Activated naive CD4-positive, alpha-beta T cell treated with anti-CD3 and anti-CD28 coated beads for 36 hours (primary cell): Measurements from ENCODE around the gene VPS13D. TPM values are rescaled to one million over a fixed set of nuclear protein-coding genes. Genes with fewer than 3 reads are reported as not detected.
"Not testable (repeated sequence)": the region's sequence is repeated elsewhere in the genome, so short reads cannot be mapped to it uniquely, and the experiment has no call there.

ENCODE experiments used
- CTCF ChIA-PET: fragments of 350-600 bp; sonication (Branson Sonifier 250); formaldehyde crosslinking; loops from one replicate; lab custom pipeline; 2021; ENCODE audit warnings: antibody characterized with exemption; lab: Charles Lee
- DNase-seq: peaks from one replicate; pipeline ENCODE4 v3.0.0-alpha.2; 2020
- H3K27ac Mint-ChIP-seq: one replicate; pipeline ENCODE4 v1.8.0; 2021; ENCODE audit warnings: mild to moderate bottlenecking, mixed read lengths
- H3K27me3 Mint-ChIP-seq: one replicate; pipeline ENCODE4 v1.8.0; 2021; ENCODE audit warnings: low read depth, mixed read lengths
- H3K36me3 Mint-ChIP-seq: one replicate; pipeline ENCODE4 v1.8.0; 2021; ENCODE audit warnings: low read depth, mixed read lengths
- H3K4me1 Mint-ChIP-seq: one replicate; pipeline ENCODE4 v1.8.0; 2021; ENCODE audit warnings: low read depth, mixed read lengths
- H3K4me3 Mint-ChIP-seq: one replicate; pipeline ENCODE4 v1.8.0; 2021; ENCODE audit warnings: mild to moderate bottlenecking, moderate library complexity, mixed read lengths
- H3K9me3 Mint-ChIP-seq: one replicate; pipeline ENCODE4 v1.8.0; 2021; ENCODE audit warnings: mixed read lengths
- intact Hi-C: fragments of 100-400 bp; cut with micrococcal nuclease; formaldehyde crosslinking; loops from one replicate; pipeline ENCODE4 v1.15.1; 2023
- total RNA-seq, 2 experiments: library from RNA; stranded (reverse); gene quantifications; one replicate each; pipeline ENCODE4 v1.2.3, GENCODE V29; 2021

Gene VPS13D
- total RNA-seq, 2 experiments from 2014 or later = 20.0 to 23.3 TPM

GRCh38 chr1:12452262-12452661, 222.4 kb downstream of the VPS13D start:
- Mint-ChIP-seq H3K27ac (no peak overlapping the region), H3K27me3 (no peaks in the 10 kb centered on the region), H3K36me3 (peaks cover 14% of the 10 kb centered on the region), H3K4me3 (no peak overlapping the region), H3K9me3 (no peaks in the 10 kb centered on the region), H3K4me1 (peaks cover 89% of the 10 kb centered on the region)
- CTCF ChIA-PET = interaction anchor here (0.8 kb wide), 1 partner anchor 22 kb away, joined by 3 read pairs; no protein-coding TSS in a partner anchor
- intact Hi-C loops = no loop called here
- DNase-seq = no peak

GRCh38 chr1:12453400-12454343, 223.8 kb downstream of the VPS13D start:
- peak; percentile 48 for DNase-seq
- intact Hi-C loops = no loop called here
- H3K4me1 Mint-ChIP-seq = peaks cover 92% of the 10 kb centered on the region
- H3K4me3 Mint-ChIP-seq = peak overlapping the region; percentile 11
- H3K36me3 Mint-ChIP-seq = peaks cover 15% of the 10 kb centered on the region
- CTCF ChIA-PET = interaction anchor here (0.6 kb wide), 2 partner anchors 12 to 21 kb away, joined by 3 read pairs; no protein-coding TSS in a partner anchor
- no peaks in the 10 kb centered on the region for H3K9me3 Mint-ChIP-seq
- peak overlapping the region; percentile 56 for H3K27ac Mint-ChIP-seq
- H3K27me3 Mint-ChIP-seq = no peaks in the 10 kb centered on the region

GRCh38 chr1:12454406-12455391, 224.9 kb downstream of the VPS13D start:
- Mint-ChIP-seq H3K4me3 (no peak overlapping the region), H3K36me3 (peaks cover 17% of the 10 kb centered on the region), H3K9me3 (no peaks in the 10 kb centered on the region), H3K4me1 (peaks cover 84% of the 10 kb centered on the region), H3K27ac (peak overlapping the region; percentile 24), H3K27me3 (no peaks in the 10 kb centered on the region)
- DNase-seq = no peak
- intact Hi-C loops = no loop called here
- CTCF ChIA-PET = interaction anchor here (0.6 kb wide), 1 partner anchor 20 kb away, joined by 3 read pairs; no protein-coding TSS in a partner anchor

GRCh38 chr1:12456081-12456480, 226.3 kb downstream of the VPS13D start:
- H3K27me3 Mint-ChIP-seq, intact Hi-C loops, H3K27ac Mint-ChIP-seq, DNase-seq, H3K4me3 Mint-ChIP-seq, H3K9me3 Mint-ChIP-seq, CTCF ChIA-PET: not testable (repeated sequence)
- Mint-ChIP-seq H3K36me3 (peaks cover 20% of the 10 kb centered on the region), H3K4me1 (peaks cover 73% of the 10 kb centered on the region)

DNA sequence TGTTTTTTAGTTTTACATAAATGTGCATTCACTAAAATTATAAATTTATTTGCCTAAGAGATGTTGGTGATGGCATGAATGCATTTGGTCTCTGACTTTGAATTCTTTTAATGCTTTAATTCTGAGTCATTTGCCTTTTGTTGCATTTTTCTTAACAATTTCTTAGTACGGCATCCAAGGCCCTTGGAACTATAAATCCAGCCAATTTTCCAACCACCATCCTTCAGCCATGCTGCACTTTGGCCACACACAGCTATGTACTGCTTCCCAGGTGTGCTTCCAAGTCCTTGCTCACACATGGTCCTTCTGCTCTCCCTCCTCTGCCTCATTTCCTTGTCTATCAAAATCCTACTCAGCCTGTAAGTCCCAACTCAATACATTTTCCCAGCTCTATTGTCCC, 227.1 kb downstream of the VPS13D start:
- Mint-ChIP-seq H3K27me3 (no peaks in the 10 kb centered on the region), H3K27ac (no peak overlapping the region)
- CTCF ChIA-PET = no interaction called here

DNA sequence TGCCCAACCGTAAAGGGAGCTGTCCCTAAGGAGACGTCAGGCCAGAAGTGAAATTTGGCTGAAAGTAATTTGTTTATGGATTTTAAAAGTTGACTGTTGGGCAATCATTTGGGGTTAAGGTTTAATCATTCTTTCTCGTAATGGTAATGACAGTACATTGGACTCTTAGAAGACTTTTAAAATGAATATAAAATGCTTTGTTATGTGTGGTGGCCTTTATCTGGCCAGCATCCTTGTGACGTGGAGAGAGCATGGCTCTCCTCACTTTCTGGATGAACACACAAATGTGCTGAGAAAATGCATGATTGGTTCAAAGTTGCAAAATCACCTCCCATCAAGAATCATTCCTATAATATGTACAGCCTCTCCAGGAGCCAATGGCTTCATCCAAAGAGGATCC, 227.9 kb downstream of the VPS13D start:
- Mint-ChIP-seq H3K27ac (no peak overlapping the region), H3K27me3 (no peaks in the 10 kb centered on the region), H3K4me3 (no peak overlapping the region), H3K9me3 (no peaks in the 10 kb centered on the region), H3K4me1 (peaks cover 66% of the 10 kb centered on the region), H3K36me3 (peaks cover 22% of the 10 kb centered on the region)
- DNase-seq = no peak
- CTCF ChIA-PET = no interaction called here
- intact Hi-C loops = loop anchor here (1.0 kb wide), 1 partner anchor 10 kb away; no protein-coding TSS in a partner anchor

More for the DNA sequence above, 227.1 kb downstream of the VPS13D start:
- DNase-seq = no peak
- Mint-ChIP-seq H3K36me3 (peaks cover 22% of the 10 kb centered on the region), H3K9me3 (no peaks in the 10 kb centered on the region), H3K4me1 (peaks cover 71% of the 10 kb centered on the region), H3K4me3 (no peak overlapping the region)
- intact Hi-C loops = no loop called here

DNA sequence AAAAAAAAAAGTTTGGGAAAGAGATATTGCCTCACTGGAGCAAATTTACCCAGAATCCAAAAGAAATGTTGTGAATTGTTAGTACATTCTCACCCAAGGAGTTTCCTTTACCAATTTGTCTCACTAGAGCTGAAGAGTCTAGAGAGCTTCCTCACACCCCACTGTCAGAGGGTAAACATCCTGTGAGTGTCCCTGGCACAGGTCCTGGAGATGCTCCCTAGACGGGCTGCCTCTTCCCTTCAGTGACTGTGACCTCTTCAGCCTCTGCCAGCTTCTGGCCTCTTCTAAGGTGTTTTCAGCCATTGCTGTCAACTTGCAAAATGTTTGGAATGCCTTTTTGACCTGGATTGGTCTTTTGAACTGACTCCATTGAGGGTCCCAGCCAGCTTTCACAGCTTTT, 228.7 kb downstream of the VPS13D start:
- intact Hi-C loops = loop anchor here (1.0 kb wide), 1 partner anchor 9 kb away; no protein-coding TSS in a partner anchor

DNA sequence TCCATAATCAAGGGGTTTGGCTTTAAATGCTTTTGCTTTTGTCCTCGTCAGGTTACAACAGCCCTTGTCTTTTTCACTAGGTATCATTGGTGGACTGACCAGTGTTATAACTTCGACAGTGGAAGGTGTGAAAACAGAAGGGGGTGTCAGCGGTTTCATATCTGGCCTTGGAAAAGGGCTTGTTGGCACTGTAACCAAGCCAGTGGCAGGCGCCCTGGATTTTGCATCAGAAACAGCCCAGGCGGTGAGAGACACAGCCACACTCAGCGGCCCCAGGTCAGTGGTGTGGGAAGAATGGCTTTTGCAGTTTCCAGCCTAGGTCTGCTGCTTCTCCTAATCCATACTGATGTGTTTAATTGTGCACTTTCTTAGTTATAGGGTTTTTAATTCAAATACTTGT, 230.3 kb downstream of the VPS13D start:
- Mint-ChIP-seq H3K36me3 (peaks cover 28% of the 10 kb centered on the region), H3K27ac (no peak overlapping the region), H3K4me3 (no peak overlapping the region), H3K4me1 (peaks cover 42% of the 10 kb centered on the region), H3K9me3 (no peaks in the 10 kb centered on the region), H3K27me3 (no peaks in the 10 kb centered on the region)
- intact Hi-C loops = no loop called here
- CTCF ChIA-PET = no interaction called here
- DNase-seq = no peak

More for the DNA sequence above, 228.7 kb downstream of the VPS13D start:
- peaks cover 58% of the 10 kb centered on the region for H3K4me1 Mint-ChIP-seq
- H3K27me3 Mint-ChIP-seq = no peaks in the 10 kb centered on the region
- H3K4me3 Mint-ChIP-seq = no peak overlapping the region
- DNase-seq = no peak
- no peaks in the 10 kb centered on the region for H3K9me3 Mint-ChIP-seq
- H3K36me3 Mint-ChIP-seq = peaks cover 24% of the 10 kb centered on the region
- CTCF ChIA-PET = interaction anchor here (0.6 to 0.9 kb wide), 3 partner anchors 8 to 130 kb away, joined by 3 to 5 read pairs (median 3); no protein-coding TSS in a partner anchor
- no peak overlapping the region for H3K27ac Mint-ChIP-seq

DNA sequence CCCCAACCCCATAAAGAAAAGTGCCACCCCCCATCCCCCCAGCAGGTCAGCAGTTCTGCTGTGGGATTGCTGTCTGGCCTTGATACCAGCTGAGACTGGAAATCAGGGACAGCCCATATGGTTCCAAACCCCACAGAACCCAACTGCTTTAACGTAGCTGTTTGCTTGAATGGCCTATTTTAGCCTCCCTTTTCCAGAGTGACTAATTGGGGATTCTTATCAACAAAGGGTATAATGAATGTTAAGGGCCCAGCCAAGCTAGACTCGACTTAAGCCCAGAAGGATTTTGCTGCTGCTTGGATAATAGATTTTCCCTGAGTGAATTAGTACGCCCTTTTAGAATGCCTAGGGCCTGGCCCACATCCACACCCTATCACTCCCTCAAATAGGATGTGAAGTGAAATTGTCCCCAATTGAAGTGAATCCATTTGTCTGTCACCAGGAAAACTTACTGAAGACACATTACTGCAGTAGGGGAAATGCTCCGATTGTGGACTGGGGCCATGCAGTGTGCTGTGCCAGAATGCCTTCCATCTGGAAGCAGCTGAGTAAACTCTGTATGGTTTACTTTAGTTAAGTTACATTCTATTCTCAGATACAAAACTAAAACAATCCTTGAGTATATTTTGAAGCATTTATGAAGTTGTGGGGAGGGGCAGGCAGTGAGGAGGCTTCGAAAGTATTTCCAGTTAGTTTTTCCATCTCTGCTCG, 231.2 kb downstream of the VPS13D start:
- peaks cover 40% of the 10 kb centered on the region for H3K4me1 Mint-ChIP-seq
- DNase-seq = no peak
- peaks cover 29% of the 10 kb centered on the region for H3K36me3 Mint-ChIP-seq
- H3K4me3 Mint-ChIP-seq = no peak overlapping the region
- intact Hi-C loops = no loop called here
- CTCF ChIA-PET = no interaction called here
- no peaks in the 10 kb centered on the region for H3K9me3 Mint-ChIP-seq
- no peaks in the 10 kb centered on the region for H3K27me3 Mint-ChIP-seq
- no peak overlapping the region for H3K27ac Mint-ChIP-seq

GRCh38 chr1:12461754-12462153, 231.9 kb downstream of the VPS13D start:
- intact Hi-C loops = no loop called here
- no peaks in the 10 kb centered on the region for H3K27me3 Mint-ChIP-seq
- H3K36me3 Mint-ChIP-seq = peaks cover 28% of the 10 kb centered on the region
- CTCF ChIA-PET = no interaction called here
- no peak for DNase-seq
- no peak overlapping the region for H3K27ac Mint-ChIP-seq
- H3K9me3 Mint-ChIP-seq = no peaks in the 10 kb centered on the region
- peaks cover 38% of the 10 kb centered on the region for H3K4me1 Mint-ChIP-seq
- no peak overlapping the region for H3K4me3 Mint-ChIP-seq

- DNase-seq = no peak
- Mint-ChIP-seq H3K9me3 (no peaks in the 10 kb centered on the region), H3K27me3 (no peaks in the 10 kb centered on the region), H3K4me3 (no peak overlapping the region), H3K27ac (no peak overlapping the region), H3K36me3 (peaks cover 24% of the 10 kb centered on the region), H3K4me1 (peaks cover 38% of the 10 kb centered on the region)
- intact Hi-C loops = no loop called here
- CTCF ChIA-PET = no interaction called here
Observed at GRCh38 chr1:12462586-12462985, 232.8 kb downstream of the VPS13D start.
